HepG2 (cell line): ENCODE results near the gene SDK2. TPM values are rescaled to one million over a fixed set of nuclear protein-coding genes. Genes with fewer than 3 reads are reported as not detected.
A peak's percentile ranks its signal among the peaks of the same experiment; 100 is the strongest.

Experiments used
- GTF2F1 ChIP-seq: fragments of 150-350 bp; IDR thresholded peaks from 2 replicates; pipeline ENCODE4 v1.6.1; 2014; ENCODE audit warnings: low read length
- KAT7 ChIP-seq: IDR thresholded peaks from 2 replicates; pipeline ENCODE4 v1.6.1; 2018; ENCODE audit warnings: borderline replicate concordance, missing compliant biosample characterization
- KLF15 ChIP-seq: sonication (generic); formaldehyde crosslinking; IDR thresholded peaks from 2 replicates; pipeline ENCODE4 v1.8.1; 2023; ENCODE audit warnings: borderline replicate concordance, mild to moderate bottlenecking, inconsistent platforms, missing genetic modification reagents, mixed read lengths
- MAFK ChIP-seq, 2 experiments: IDR thresholded peaks in 1 of 2; conservative IDR thresholded peaks in 1 of 2; 2 replicates each; pipeline ENCODE4 v1.6.1; 2011; ENCODE audit warnings: improper control_type of control experiment in 2 of 2, low read length in 2 of 2
- NBN ChIP-seq: fragments of 450-650 bp; conservative IDR thresholded peaks from 2 replicates; pipeline ENCODE4 v1.6.1; 2017
- NFKBIZ ChIP-seq: IDR thresholded peaks from 2 replicates; pipeline ENCODE4 v1.6.1; 2018; ENCODE audit warnings: missing genetic modification reagents, missing compliant biosample characterization
- NKX3-1 ChIP-seq: sonication (generic); formaldehyde crosslinking; IDR thresholded peaks from 2 replicates; pipeline ENCODE4 v1.5.0; 2020; ENCODE audit warnings: missing genetic modification reagents
- RBFOX2 ChIP-seq: fragments of 200-400 bp; formaldehyde crosslinking; IDR thresholded peaks from 2 replicates; pipeline ENCODE4 v1.6.1; 2017; ENCODE audit warnings: low read depth, mild to moderate bottlenecking, low read length
- SALL1 ChIP-seq: sonication (generic); formaldehyde crosslinking; IDR thresholded peaks from 2 replicates; pipeline ENCODE4 v1.8.0; 2022; ENCODE audit warnings: mild to moderate bottlenecking, missing genetic modification reagents
- SRSF1 ChIP-seq: fragments of 200-400 bp; formaldehyde crosslinking; optimal IDR thresholded peaks from 2 replicates; pipeline ENCODE3; 2017; ENCODE audit warnings: mild to moderate bottlenecking, low read depth, low read length, moderate library complexity
- TEAD3 ChIP-seq: optimal IDR thresholded peaks from 2 replicates; pipeline ENCODE3; 2016; ENCODE audit warnings: borderline replicate concordance
- THAP7 ChIP-seq: sonication (generic); formaldehyde crosslinking; IDR thresholded peaks from 2 replicates; pipeline ENCODE4 v1.8.1; 2023; ENCODE audit warnings: mild to moderate bottlenecking, missing genetic modification reagents
- ZNF563 ChIP-seq: sonication (generic); formaldehyde crosslinking; IDR thresholded peaks from 2 replicates; pipeline ENCODE4 v1.8.0; 2022; ENCODE audit warnings: mild to moderate bottlenecking, moderate library complexity, missing genetic modification reagents
- ZNF589 ChIP-seq: sonication (generic); formaldehyde crosslinking; conservative IDR thresholded peaks from 2 replicates; pipeline ENCODE4 v1.8.0; 2022; ENCODE audit warnings: mild to moderate bottlenecking, moderate library complexity, missing genetic modification reagents
- ZNF775 ChIP-seq: sonication (generic); formaldehyde crosslinking; IDR thresholded peaks from 2 replicates; pipeline ENCODE4 v1.4.0; 2020; ENCODE audit warnings: missing genetic modification reagents, mild to moderate bottlenecking, moderate library complexity, borderline replicate concordance
- ZNF83 ChIP-seq: sonication (generic); formaldehyde crosslinking; IDR thresholded peaks from 2 replicates; pipeline ENCODE4 v1.4.0; 2020; ENCODE audit warnings: missing genetic modification reagents, mild to moderate bottlenecking, borderline replicate concordance
- ZXDC ChIP-seq: sonication (generic); formaldehyde crosslinking; IDR thresholded peaks from 2 replicates; pipeline ENCODE4 v1.5.0; 2020; ENCODE audit warnings: mild to moderate bottlenecking, missing genetic modification reagents
- polyA plus RNA-seq, 8 experiments: library from polyadenylated mRNA; depleted of rRNA in 3 of 8; stranded (reverse) in 7 of 8; unstranded in 1 of 8; fragments of >200 nt; fragmentation: Illumina TruSeq in 4 of 8; extraction: Trizol in 4 of 8; gene quantifications; 2 replicates each; pipeline versions ENCODE4 v1.2.1 to v1.2.3, GENCODE V29; 2011 to 2016; ENCODE audit warnings: low read depth in 4 of 8, missing spikeins in 1 of 8, mixed read lengths in 1 of 8; ENCODE audit not compliant: insufficient read depth in 1 of 8
- total RNA-seq, 5 experiments: library from RNA; depleted of rRNA; stranded (reverse); fragments of >200 nt; fragmentation: Illumina TruSeq; extraction: Trizol; gene quantifications; 2 replicates each; pipeline ENCODE4 v1.2.3, GENCODE V29; 2016; ENCODE audit warnings: low read depth in 1 of 5
- TF ChIP-seq, protein P1 (sequence below): sonication (generic); formaldehyde crosslinking; IDR thresholded peaks from one replicate; pipeline ENCODE4 v1.5.1; 2020; ENCODE audit warnings: mild to moderate bottlenecking, missing genetic modification reagents; ENCODE audit errors: not compliant biosample characterization

SDK2 gene
- total and polyA plus RNA-seq, 2 of the 13 experiments (the other 11 are each of a cell fraction or from before 2014, with no cell fraction given), result not detected

- TF ChIP-seq ZNF775 (CRISPR knock-in tag), result no peak
- TF ChIP-seq SRSF1, result peak; percentile 75
- peak; percentile 90 for TF ChIP-seq TEAD3 (CRISPR knock-in tag)
- TF ChIP-seq, protein P1, sequence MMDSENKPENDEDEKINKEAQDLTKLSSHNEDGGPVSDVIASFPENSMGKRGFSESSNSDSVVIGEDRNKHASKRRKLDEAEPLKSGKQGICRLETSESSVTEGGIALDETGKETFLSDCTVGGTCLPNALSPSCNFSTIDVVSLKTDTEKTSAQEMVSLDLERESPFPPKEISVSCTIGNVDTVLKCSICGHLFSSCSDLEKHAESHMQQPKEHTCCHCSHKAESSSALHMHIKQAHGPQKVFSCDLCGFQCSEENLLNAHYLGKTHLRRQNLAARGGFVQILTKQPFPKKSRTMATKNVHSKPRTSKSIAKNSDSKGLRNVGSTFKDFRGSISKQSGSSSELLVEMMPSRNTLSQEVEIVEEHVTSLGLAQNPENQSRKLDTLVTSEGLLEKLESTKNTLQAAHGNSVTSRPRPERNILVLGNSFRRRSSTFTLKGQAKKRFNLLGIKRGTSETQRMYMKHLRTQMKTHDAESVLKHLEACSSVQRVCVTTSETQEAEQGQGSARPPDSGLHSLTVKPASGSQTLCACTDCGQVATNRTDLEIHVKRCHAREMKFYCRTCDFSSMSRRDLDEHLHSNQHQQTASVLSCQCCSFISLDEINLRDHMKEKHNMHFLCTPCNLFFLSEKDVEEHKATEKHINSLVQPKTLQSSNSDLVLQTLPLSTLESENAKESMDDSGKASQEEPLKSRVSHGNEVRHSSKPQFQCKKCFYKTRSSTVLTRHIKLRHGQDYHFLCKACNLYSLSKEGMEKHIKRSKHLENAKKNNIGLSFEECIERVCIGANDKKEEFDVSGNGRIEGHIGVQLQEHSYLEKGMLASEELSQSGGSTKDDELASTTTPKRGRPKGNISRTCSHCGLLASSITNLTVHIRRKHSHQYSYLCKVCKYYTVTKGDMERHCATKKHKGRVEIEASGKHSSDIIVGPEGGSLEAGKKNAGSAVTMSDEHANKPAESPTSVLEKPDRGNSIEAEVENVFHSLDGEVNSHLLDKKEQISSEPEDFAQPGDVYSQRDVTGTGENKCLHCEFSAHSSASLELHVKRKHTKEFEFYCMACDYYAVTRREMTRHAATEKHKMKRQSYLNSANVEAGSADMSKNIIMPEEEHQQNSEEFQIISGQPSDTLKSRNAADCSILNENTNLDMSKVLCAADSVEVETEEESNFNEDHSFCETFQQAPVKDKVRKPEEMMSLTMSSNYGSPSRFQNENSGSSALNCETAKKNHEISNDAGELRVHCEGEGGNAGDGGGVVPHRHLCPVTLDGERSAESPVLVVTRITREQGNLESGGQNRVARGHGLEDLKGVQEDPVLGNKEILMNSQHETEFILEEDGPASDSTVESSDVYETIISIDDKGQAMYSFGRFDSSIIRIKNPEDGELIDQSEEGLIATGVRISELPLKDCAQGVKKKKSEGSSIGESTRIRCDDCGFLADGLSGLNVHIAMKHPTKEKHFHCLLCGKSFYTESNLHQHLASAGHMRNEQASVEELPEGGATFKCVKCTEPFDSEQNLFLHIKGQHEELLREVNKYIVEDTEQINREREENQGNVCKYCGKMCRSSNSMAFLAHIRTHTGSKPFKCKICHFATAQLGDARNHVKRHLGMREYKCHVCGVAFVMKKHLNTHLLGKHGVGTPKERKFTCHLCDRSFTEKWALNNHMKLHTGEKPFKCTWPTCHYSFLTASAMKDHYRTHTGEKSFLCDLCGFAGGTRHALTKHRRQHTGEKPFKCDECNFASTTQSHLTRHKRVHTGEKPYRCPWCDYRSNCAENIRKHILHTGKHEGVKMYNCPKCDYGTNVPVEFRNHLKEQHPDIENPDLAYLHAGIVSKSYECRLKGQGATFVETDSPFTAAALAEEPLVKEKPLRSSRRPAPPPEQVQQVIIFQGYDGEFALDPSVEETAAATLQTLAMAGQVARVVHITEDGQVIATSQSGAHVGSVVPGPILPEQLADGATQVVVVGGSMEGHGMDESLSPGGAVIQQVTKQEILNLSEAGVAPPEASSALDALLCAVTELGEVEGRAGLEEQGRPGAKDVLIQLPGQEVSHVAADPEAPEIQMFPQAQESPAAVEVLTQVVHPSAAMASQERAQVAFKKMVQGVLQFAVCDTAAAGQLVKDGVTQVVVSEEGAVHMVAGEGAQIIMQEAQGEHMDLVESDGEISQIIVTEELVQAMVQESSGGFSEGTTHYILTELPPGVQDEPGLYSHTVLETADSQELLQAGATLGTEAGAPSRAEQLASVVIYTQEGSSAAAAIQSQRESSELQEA (CRISPR knock-in tag), result peak; percentile 82
- TF ChIP-seq NKX3-1 (CRISPR knock-in tag), result no peak
- TF ChIP-seq GTF2F1, result no peak
- TF ChIP-seq ZXDC (CRISPR knock-in tag), result no peak
- TF ChIP-seq ZNF83 (CRISPR knock-in tag), result no peak
- TF ChIP-seq SALL1, result peak; percentile 98
- no peak for TF ChIP-seq THAP7 (CRISPR knock-in tag)
- TF ChIP-seq ZNF563, result no peak
- TF ChIP-seq KAT7 (CRISPR knock-in tag), result peak; percentile 70; the same call in 1 of the 2 replicates
- peak; percentile 84 for TF ChIP-seq ZNF589 (CRISPR knock-in tag)
- no peak for TF ChIP-seq MAFK (conservative IDR thresholded peaks at IDR 0.05 in 1 of 2, IDR thresholded peaks at IDR 0.05 in 1 of 2; ENCODE audit: low read length in 2 of 2)
- no peak for TF ChIP-seq RBFOX2
- TF ChIP-seq KLF15 (CRISPR knock-in tag), result no peak; the same call in 1 of the 2 replicates
- TF ChIP-seq NBN, result no peak
- peak; percentile 57 for TF ChIP-seq NFKBIZ (CRISPR knock-in tag)
These were observed 355.5 kb downstream of the SDK2 start (continued) for GRCh38 chr17:73288534-73289302.
